ENCODE results near the gene RUFY2.
"Not testable (repeated sequence)": the region's sequence is repeated elsewhere in the genome, so short reads cannot be mapped to it uniquely, and the experiment has no call there.

The RUFY2 gene

DNA sequence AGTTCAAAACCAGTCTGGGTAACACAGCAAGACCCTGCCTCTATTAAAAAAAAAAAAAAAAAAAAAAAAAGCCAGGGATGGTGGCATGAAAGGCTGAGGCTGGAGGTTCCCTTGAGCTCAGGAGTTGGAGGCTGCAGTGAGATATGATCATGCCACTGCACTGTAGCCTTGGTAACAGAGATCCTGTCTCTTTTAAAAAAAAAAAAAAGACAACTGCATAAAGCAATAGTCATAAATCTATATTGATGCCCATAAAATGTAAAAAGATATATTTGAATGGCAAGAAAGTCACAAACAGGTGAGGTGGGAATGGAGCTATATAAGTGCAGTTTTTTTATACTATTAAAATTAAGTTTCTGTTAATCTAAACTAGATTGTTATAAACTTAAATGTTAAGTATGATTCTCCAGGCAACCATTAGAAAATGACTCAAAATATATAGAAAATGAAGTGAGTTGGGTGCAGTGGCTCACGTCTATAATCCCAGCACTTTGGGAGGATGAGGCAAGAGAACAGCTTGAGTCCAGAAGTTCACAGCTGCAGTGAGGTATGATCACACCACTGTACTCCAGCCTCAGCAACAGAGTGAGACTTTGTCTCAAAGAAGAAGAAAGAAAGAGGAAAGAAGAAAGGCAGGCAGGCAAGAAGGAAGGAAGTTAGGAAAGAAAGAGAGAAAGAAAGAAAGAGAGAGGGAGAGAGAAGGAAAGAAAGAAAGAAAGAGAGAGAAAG is 88.6 kb downstream of the RUFY2 start:
- TF ChIP-seq, protein P1, sequence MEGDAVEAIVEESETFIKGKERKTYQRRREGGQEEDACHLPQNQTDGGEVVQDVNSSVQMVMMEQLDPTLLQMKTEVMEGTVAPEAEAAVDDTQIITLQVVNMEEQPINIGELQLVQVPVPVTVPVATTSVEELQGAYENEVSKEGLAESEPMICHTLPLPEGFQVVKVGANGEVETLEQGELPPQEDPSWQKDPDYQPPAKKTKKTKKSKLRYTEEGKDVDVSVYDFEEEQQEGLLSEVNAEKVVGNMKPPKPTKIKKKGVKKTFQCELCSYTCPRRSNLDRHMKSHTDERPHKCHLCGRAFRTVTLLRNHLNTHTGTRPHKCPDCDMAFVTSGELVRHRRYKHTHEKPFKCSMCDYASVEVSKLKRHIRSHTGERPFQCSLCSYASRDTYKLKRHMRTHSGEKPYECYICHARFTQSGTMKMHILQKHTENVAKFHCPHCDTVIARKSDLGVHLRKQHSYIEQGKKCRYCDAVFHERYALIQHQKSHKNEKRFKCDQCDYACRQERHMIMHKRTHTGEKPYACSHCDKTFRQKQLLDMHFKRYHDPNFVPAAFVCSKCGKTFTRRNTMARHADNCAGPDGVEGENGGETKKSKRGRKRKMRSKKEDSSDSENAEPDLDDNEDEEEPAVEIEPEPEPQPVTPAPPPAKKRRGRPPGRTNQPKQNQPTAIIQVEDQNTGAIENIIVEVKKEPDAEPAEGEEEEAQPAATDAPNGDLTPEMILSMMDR (IDR thresholded peaks at IDR 0.05): no peak
- Histone ChIP-seq H3K27ac (no peak overlapping the region), H3K4me3 (no peak overlapping the region)
- DNase-seq (ENCODE audit: low spot score): no peak

DNA sequence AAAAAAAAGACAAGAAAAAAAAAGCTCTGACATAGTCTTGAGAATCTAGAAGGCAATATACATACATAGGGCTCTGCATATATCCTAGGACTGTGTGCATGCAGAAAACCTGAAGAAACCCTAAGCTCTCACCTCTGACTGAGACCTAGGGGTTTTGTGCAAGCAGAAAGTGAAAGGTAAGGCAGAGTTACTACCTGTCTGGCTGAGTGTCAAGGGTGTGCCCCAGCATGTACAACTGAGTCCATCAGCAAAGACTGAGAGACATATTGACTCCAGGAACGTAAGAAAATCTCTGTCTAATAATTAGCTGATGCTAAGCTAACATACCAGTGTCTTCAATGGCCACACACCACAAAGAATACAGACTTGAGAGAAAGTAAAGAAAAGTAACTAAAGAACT is 91.5 kb downstream of the RUFY2 start:
- Histone ChIP-seq H3K27ac (no peak overlapping the region), H3K4me3 (no peak overlapping the region)
- DNase-seq (ENCODE audit: low spot score): no peak
- TF ChIP-seq, protein P1 (IDR thresholded peaks at IDR 0.05): no peak

DNA sequence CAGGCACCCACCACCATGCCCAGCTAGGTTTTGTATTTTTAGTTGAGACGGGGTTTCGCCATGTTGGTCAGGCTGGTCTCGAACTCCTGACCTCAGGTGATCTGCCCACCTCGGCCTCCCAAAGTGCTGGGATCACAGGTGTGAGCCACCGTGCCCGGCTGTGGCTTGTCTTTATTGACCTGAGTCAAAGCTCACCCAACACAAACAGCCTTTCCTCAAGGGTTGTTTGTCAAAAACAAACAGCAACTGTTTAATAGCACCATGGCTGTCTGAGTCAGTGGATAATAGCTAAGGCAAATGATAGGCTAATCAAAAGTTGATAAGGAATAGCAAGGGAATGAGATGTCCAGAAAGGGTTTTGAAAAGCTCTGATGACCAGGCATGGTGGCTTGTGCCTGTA is 92.1 kb downstream of the RUFY2 start:
- H3K4me3 ChIP-seq; H3K27ac ChIP-seq; DNase-seq (ENCODE audit: low spot score): not testable (repeated sequence)

DNA sequence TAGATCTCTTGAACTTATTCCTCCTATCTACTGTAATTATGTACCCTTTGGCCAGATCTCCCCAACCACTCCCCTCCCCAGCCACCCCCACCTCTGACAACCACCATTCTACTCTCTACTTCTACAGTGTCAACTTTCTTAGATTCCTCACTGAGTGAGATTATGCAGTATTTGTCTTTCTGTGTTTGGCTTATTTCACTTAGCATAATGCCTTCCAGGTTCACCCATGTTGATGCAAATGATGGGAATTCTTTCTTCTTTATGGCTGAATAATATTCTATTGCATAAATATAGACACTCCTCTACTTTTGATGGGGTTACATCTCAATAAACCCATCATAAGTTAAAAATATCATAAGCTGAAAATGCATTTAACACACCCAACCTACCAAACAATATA is 96.5 kb downstream of the RUFY2 start:
- Histone ChIP-seq H3K4me3 (no peak overlapping the region), H3K27ac (no peak overlapping the region)
- no peak for DNase-seq (ENCODE audit: low spot score)
- TF ChIP-seq, protein P1 (IDR thresholded peaks at IDR 0.05): no peak

DNA sequence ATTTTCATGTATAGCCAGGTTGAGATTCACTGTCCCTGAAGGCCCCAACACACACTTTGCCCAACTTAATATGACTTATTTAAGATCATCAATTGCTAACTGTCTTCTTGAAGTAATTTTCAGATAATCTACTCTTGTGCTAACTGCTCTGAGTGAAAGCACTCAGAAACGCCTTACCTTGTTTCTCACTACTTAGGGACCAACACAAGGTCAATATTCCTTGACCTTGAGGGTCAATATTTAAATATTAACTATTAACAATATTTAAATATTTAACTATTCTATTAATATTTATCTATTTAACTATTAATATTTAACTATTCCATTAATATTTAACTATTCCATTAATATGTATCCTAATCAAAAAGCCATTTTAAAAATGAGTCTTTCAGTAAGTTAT is 101.2 kb downstream of the RUFY2 start:
- no peak for DNase-seq (ENCODE audit: low spot score)
- TF ChIP-seq, protein P1 (IDR thresholded peaks at IDR 0.05): no peak
- no peak overlapping the region for H3K4me3 ChIP-seq
- no peak overlapping the region for H3K27ac ChIP-seq

DNA sequence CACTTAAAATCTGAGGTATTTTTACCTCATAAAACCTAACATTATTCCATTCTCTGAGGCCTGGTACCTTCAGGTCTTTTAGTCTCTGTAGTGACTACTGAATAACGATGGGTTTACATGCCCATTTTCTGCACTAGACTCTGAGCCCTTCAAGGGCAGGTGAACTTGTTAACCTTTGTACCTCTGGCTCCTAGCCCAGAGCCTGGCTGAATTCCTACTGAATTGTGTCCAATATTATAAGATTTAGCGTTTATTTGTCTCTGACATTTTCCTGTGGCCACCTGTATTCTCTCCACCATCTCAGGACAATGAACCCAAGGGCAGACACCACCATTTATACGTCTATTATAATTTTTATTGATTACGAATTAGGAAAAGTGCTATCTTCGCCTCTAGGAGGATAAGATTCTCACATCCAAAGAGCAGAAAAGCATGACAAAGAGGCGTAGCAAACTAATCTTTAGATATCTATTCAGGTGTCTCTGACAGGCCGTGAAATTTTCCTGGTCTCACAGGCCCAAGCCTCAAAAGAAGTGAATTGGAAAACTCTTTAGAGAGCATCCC is 103.1 kb downstream of the RUFY2 start:
- H3K4me3 ChIP-seq: no peak overlapping the region
- no peak overlapping the region for H3K27ac ChIP-seq
- no peak for DNase-seq (ENCODE audit: low spot score)
- TF ChIP-seq, protein P1 (IDR thresholded peaks at IDR 0.05): no peak

DNA sequence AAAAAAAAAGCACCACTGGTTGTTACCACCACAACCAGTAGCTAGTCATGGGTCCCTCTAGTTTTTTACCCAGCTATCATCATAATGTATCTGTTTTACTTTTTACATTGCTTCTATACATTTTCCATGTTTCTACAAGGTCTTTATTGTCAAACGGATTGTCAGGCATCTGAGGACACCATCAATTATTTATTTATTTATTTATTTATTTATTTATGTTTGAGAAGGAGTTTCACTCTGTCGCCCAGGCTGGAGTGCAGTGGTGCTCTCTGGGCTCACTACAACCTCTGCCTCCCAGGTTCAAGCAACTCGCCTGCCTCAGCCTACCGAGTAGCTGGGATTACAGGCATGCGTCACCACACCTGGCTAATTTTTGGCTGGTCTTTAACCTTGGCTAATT is 104.2 kb downstream of the RUFY2 start:
- Histone ChIP-seq H3K27ac (no peak overlapping the region), H3K4me3 (no peak overlapping the region)
- TF ChIP-seq, protein P1 (IDR thresholded peaks at IDR 0.05): no peak
- DNase-seq (ENCODE audit: low spot score): no peak

Data from coronary artery (tissue), 2 donors.